WI38 (cell line): Measurements from ENCODE around the gene SP6.

ENCODE experiments used
- H3K4me3 ChIP-seq: 2 replicates; pipeline ENCODE4 v1.5.1; 2011; ENCODE audit warnings: low read depth, mild to moderate bottlenecking, control low read depth, low read length
- TF ChIP-seq, protein P1 (sequence below): IDR thresholded peaks from 2 replicates; pipeline ENCODE4 v1.5.1; 2012; ENCODE audit warnings: low read depth, mild to moderate bottlenecking, control low read depth, low read length

SP6 gene

DNA sequence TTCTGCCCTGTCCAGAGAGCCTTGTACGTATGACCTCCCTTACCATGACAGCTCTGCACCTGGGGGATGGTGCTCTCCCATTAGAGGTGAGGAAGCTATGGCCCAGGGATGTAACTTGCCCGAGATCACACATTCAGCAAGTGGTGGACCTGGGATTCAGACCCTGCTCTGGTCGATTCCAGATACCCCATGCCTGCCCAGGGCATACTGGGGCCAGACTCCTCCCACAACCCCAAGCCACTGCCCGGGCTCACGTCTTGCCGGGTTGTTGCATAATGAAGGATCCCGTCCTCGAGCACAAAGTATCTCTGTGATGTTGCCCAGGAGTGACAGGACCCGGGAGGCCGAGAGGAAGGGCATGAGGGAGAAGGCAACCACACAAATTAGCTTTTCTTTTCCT lies 31.5 kb downstream of the SP6 start:
- TF ChIP-seq, protein P1, sequence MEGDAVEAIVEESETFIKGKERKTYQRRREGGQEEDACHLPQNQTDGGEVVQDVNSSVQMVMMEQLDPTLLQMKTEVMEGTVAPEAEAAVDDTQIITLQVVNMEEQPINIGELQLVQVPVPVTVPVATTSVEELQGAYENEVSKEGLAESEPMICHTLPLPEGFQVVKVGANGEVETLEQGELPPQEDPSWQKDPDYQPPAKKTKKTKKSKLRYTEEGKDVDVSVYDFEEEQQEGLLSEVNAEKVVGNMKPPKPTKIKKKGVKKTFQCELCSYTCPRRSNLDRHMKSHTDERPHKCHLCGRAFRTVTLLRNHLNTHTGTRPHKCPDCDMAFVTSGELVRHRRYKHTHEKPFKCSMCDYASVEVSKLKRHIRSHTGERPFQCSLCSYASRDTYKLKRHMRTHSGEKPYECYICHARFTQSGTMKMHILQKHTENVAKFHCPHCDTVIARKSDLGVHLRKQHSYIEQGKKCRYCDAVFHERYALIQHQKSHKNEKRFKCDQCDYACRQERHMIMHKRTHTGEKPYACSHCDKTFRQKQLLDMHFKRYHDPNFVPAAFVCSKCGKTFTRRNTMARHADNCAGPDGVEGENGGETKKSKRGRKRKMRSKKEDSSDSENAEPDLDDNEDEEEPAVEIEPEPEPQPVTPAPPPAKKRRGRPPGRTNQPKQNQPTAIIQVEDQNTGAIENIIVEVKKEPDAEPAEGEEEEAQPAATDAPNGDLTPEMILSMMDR, result no peak
- H3K4me3 ChIP-seq, result no peak overlapping the region

GRCh38 chr17:47818002-47818695 lies 32.8 kb downstream of the SP6 start:
- H3K4me3 ChIP-seq, result no peak overlapping the region
- TF ChIP-seq, protein P1, result no peak

DNA sequence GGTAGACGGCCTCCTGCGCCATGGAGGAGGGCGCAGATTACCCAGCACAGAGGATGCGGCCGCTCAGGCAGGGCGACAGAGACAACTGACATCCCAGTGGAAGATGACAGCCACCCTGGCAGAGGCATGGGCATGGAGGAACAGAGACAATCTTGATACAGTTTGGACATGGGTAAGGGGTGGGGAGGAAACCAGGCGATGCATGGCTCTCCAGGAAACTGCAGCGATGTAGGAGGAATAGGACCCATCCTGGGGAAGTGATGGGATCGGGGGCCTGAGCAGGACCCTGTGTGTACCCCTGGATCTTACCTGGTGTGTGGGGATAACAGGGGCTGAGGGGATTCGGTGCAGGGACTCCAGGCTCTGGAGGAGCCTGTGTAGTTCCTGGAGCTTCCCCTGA lies 34.0 kb downstream of the SP6 start:
- TF ChIP-seq, protein P1, result no peak
- no peak overlapping the region for H3K4me3 ChIP-seq

- TF ChIP-seq, protein P1, result no peak
- H3K4me3 ChIP-seq, result no peak overlapping the region
These were observed 34.7 kb downstream of the SP6 start for GRCh38 chr17:47816111-47816735.

DNA sequence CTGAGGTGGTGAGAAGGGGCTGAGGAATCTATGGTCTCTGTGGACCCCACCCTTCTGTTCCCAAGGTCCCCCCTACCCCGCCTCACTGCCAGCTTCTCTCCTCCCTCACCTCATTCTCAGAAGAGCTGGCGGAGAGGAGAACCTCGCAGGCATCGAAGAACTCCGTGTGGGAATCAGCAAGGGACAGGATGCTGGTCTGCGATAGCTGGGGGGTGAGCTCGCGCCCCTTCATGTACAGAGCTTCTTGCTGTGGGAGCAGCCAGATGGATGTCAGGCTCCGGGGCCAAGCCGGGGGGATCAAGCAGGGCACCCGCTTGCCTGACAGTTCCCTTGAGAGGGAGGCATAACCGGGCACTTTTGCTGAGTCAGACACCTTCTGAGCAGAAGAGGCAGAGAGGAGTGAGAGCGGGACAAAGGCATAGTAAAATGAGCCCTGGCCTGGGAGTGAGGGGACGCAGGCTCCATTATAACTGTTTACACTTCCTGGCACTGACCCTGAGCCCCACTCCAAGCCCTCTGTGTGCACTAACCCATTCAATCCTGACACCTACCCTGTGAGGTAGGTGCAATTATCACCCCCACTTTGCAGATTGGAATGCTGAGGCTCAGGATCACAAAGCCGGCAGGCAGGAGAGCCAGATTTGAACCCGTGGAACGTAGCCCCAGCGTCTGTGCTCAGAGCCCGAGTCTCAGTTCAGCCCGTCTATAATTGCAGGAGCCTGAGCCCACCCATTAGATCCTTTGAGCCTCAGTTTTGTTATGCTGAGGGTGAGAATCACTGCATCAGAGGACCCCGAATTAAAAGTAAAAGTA lies 35.7 kb downstream of the SP6 start:
- no peak overlapping the region for H3K4me3 ChIP-seq
- TF ChIP-seq, protein P1, result no peak

GRCh38 chr17:47813512-47814031 lies 37.4 kb downstream of the SP6 start:
- TF ChIP-seq, protein P1, result no peak
- no peak overlapping the region for H3K4me3 ChIP-seq
